Osteoblast (primary cell): ENCODE data around the gene DNAJA3. TPM values are rescaled to one million over a fixed set of nuclear protein-coding genes. Genes with fewer than 3 reads are reported as not detected.

ENCODE experiments used
- DNase-seq: peaks from one replicate; pipeline ENCODE4 v3.0.0; 2011; ENCODE audit warnings: low spot score, mixed read lengths; ENCODE audit not compliant: insufficient read length; ENCODE audit errors: missing footprints
- H2AFZ ChIP-seq: 2 replicates; pipeline ENCODE4 v1.6.0; 2011; ENCODE audit warnings: mild to moderate bottlenecking, low read length
- H3K27ac ChIP-seq: 2 replicates; pipeline ENCODE4 v1.5.1; 2011; ENCODE audit warnings: mild to moderate bottlenecking, low read depth, low read length, moderate library complexity
- H3K27me3 ChIP-seq: 2 replicates; pipeline ENCODE4 v1.6.0; 2012; ENCODE audit warnings: mild to moderate bottlenecking, control low read depth, inconsistent platforms, low read length, moderate library complexity; ENCODE audit not compliant: insufficient read depth
- H3K36me3 ChIP-seq: 2 replicates; pipeline ENCODE4 v1.5.1; 2011; ENCODE audit warnings: mild to moderate bottlenecking, low read length, control low read depth, moderate library complexity; ENCODE audit not compliant: insufficient read depth
- H3K4me1 ChIP-seq: 2 replicates; pipeline ENCODE4 v1.5.1; 2011; ENCODE audit warnings: mild to moderate bottlenecking, low read length, control low read depth, moderate library complexity; ENCODE audit not compliant: insufficient read depth
- H3K4me2 ChIP-seq: 2 replicates; pipeline ENCODE4 v1.6.0; 2011; ENCODE audit warnings: mild to moderate bottlenecking, low read length; ENCODE audit not compliant: insufficient read depth
- H3K4me3 ChIP-seq: fragments of 200-600 bp; sonication (generic); 3 replicates; pipeline ENCODE4 v1.5.1; 2012; ENCODE audit warnings: mild to moderate bottlenecking, low read length, inconsistent platforms; ENCODE audit not compliant: insufficient read depth
- H3K79me2 ChIP-seq: 2 replicates; pipeline ENCODE4 v1.6.0; 2012; ENCODE audit warnings: mild to moderate bottlenecking, low read length, control low read depth, inconsistent platforms; ENCODE audit not compliant: insufficient read depth
- H3K9me3 ChIP-seq: 2 replicates; pipeline ENCODE4 v1.5.1; 2011; ENCODE audit warnings: low read depth, low read length, control low read depth
- H4K20me1 ChIP-seq: 2 replicates; pipeline ENCODE4 v1.6.0; 2012; ENCODE audit warnings: mild to moderate bottlenecking, low read length, control low read depth; ENCODE audit not compliant: insufficient read depth
- CTCF ChIP-seq: IDR thresholded peaks from 2 replicates; pipeline ENCODE4 v1.5.1; 2011; ENCODE audit warnings: mild to moderate bottlenecking, low read depth, low read length, moderate library complexity; ENCODE audit errors: extremely low read depth
- total RNA-seq: library from RNA; depleted of rRNA; stranded (reverse); fragments of >200 nt; gene quantifications from 2 replicates; pipeline ENCODE4 v1.2.3, GENCODE V29; 2012

DNAJA3 gene
- total RNA-seq, 1 donor = 30.0 TPM

- Histone ChIP-seq H3K4me2 (no peak overlapping the region), H3K36me3 (peaks cover 15% of the 10 kb centered on the region), H2AFZ (no peak overlapping the region), H3K4me3 (no peak overlapping the region), H3K27me3 (no peaks in the 10 kb centered on the region), H3K4me1 (peaks cover 63% of the 10 kb centered on the region), H3K79me2 (peaks cover 51% of the 10 kb centered on the region), H4K20me1 (peaks cover 59% of the 10 kb centered on the region), H3K9me3 (no peaks in the 10 kb centered on the region), H3K27ac (no peak overlapping the region)
- TF ChIP-seq CTCF = no peak
- no peak for DNase-seq
Observed at GRCh38 chr16:4498546-4499195, 73.0 kb downstream of the DNAJA3 start.

GRCh38 chr16:4499196-4499555 is 73.5 kb downstream of the DNAJA3 start:
- Histone ChIP-seq H3K79me2 (peaks cover 56% of the 10 kb centered on the region), H3K4me3 (no peak overlapping the region), H3K27ac (no peak overlapping the region), H4K20me1 (peaks cover 63% of the 10 kb centered on the region), H3K27me3 (no peaks in the 10 kb centered on the region), H3K4me1 (peaks cover 62% of the 10 kb centered on the region), H3K9me3 (no peaks in the 10 kb centered on the region), H3K4me2 (no peak overlapping the region), H2AFZ (no peak overlapping the region), H3K36me3 (peaks cover 15% of the 10 kb centered on the region)
- TF ChIP-seq CTCF = no peak
- no peak for DNase-seq

GRCh38 chr16:4500272-4500671 is 74.6 kb downstream of the DNAJA3 start:
- Histone ChIP-seq H3K4me3 (peak overlapping the region; percentile 63), H3K79me2 (peaks cover 59% of the 10 kb centered on the region)

GRCh38 chr16:4501071-4501478 is 75.4 kb downstream of the DNAJA3 start:
- no peaks in the 10 kb centered on the region for H3K9me3 ChIP-seq
- peak; percentile 68 for DNase-seq
- H3K4me3 ChIP-seq = peak overlapping the region; percentile 63
- no peaks in the 10 kb centered on the region for H3K27me3 ChIP-seq
- no peak overlapping the region for H2AFZ ChIP-seq
- peaks cover 66% of the 10 kb centered on the region for H4K20me1 ChIP-seq
- peaks cover 43% of the 10 kb centered on the region for H3K4me1 ChIP-seq
- no peak for TF ChIP-seq CTCF
- peak overlapping the region; percentile 53 for H3K27ac ChIP-seq
- peak overlapping the region; percentile 89 for H3K4me2 ChIP-seq
- peaks cover 23% of the 10 kb centered on the region for H3K36me3 ChIP-seq
- H3K79me2 ChIP-seq = peaks cover 59% of the 10 kb centered on the region

More at GRCh38 chr16:4500272-4500671, 74.6 kb downstream of the DNAJA3 start:
- Histone ChIP-seq H3K27ac (peak overlapping the region; percentile 53), H3K4me2 (peak overlapping the region; percentile 89), H3K36me3 (peaks cover 16% of the 10 kb centered on the region), H3K27me3 (no peaks in the 10 kb centered on the region), H2AFZ (no peak overlapping the region), H3K4me1 (peaks cover 51% of the 10 kb centered on the region), H3K9me3 (no peaks in the 10 kb centered on the region), H4K20me1 (peaks cover 64% of the 10 kb centered on the region)
- no peak for TF ChIP-seq CTCF
- peak; percentile 82 for DNase-seq
